Transverse colon (tissue), 4 donors: ENCODE data around the gene ARHGAP24.

Experiments
- CTCF ChIP-seq, 5 experiments: fragments of 200-600 bp in 3 of 5; fragments of 450-650 bp in 2 of 5; sonication (generic) in 3 of 5; IDR thresholded peaks; 1 replicate in 2 of 5; 2 replicates in 3 of 5; pipeline ENCODE4 v1.5.1; 2016 to 2017; ENCODE audit warnings: antibody characterized with exemption in 5 of 5, inconsistent platforms in 3 of 5, mild to moderate bottlenecking in 2 of 5, moderate library complexity in 1 of 5
- POLR2AphosphoS5 ChIP-seq, 3 donors: sonication (generic); formaldehyde crosslinking; IDR thresholded peaks; one replicate each; pipeline ENCODE4 v1.6.1; 2016; ENCODE audit warnings: antibody characterized with exemption in 3 of 3

- no peak for TF ChIP-seq CTCF (IDR thresholded peaks at IDR 0.05)
- no peak for TF ChIP-seq POLR2AphosphoS5 (IDR thresholded peaks at IDR 0.05)
Measured at GRCh38 chr4:85696661-85697060, 221.7 kb downstream of the ARHGAP24 start.
